HG03521 (cell line): Measurements from ENCODE around the gene ARMC12.

Experiments
- ATAC-seq: cut with Tn5 transposase; IDR thresholded peaks from one replicate; pipeline ENCODE4 v1.9.1; 2021; ENCODE audit warnings: mild to moderate bottlenecking, moderate library complexity; ENCODE audit not compliant: unreplicated experiment

Gene ARMC12

DNA sequence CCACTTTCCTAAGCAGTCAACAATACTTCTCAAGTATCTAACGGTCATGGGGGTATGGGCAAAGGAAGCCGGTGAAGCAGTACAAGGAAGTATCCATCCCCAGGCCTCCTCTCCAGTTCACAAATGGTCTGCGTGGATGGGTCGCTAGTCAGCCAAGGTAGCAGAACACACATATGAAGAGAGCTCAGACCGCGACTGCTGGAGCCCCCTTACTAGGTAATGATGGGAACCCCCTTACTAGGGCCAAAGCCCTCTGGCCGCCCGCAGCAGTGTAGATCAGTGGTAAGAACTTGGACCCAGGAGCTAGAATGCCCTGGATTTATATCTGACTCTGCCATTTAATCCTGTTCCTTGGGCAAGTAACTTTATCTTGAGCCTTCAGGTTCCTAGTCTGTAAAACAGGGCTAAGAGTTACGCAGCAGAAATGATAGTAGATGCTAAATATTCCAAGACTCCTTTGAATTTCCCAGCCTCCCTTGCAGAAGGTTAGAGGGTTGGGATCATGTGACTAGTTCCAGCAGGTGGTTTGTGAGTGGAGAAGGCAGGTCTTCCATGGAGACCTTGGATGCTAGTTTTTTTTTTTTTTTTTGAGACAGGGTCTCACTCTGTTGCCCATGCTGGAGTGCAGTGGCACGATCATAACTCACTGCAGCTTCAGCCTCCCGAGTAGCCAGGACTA lies 37.4 kb downstream of the ARMC12 start:
- ATAC-seq, result no peak

DNA sequence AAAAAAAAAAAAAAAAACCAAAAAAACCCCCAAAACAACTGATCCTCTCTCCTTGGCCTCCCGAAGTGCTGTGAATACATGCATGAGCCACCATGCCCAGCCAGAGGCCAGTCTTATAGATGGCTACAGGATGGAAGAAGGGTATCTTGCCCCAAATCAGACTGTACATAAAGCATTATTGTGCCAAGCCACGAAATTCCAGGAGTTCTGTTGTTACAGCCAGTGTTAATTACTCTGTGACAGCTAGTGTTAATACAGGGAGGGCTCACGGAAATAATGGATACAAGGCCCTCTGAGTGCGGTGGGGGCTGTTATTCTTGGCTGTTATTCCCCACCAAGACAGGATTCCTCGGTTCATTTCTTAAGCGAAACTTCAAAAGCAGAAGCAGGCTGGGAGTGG lies 38.2 kb downstream of the ARMC12 start:
- ATAC-seq, result no peak

DNA sequence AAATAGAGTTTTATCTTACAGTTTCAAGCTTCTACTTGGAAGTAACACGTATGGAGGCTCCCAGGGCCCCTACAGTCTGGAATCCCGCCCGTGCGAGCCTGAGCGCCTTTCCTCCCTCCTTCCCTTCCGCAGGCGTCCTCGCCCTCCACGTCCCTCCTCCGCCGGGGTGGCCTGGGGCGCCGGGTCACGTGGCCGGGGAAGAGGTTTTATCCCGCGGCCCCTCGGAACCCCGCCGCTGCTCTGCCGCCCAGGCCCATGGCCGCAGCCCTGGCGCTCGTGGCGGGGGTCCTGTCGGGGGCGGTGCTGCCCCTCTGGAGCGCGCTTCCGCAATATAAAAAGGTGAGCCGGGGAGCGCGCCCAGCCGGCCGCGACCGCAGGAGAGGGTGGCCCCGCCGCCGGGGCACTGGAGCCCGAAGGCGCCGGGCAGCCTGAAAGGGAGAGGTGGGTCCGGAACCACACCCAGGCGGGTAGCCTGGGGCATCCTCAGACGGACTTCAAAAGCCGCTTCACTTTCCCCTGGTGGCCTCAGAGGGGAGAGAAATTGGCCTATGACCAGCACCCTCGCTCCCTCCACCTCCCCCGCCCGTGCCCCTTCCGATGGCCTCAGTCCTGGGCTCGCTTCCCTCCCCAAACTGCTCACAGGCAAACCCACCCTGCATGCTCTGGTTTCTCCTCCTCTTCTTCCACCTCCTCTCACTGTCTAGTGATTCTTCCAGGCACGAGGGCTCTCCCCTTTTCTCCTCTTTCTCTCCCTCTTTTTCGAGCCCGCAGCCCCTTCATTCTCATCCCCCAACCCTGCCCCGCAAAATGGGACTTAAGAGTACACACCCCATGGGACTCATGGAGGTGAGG lies 39.8 kb downstream of the ARMC12 start, which contains the start of gene CLPSL2:
CLPSL2 (plus strand) TSS at position 235 of the 852 bp plus-strand sequence; CDS start at position 256, 21 bp downstream.
- ATAC-seq, result no peak

DNA sequence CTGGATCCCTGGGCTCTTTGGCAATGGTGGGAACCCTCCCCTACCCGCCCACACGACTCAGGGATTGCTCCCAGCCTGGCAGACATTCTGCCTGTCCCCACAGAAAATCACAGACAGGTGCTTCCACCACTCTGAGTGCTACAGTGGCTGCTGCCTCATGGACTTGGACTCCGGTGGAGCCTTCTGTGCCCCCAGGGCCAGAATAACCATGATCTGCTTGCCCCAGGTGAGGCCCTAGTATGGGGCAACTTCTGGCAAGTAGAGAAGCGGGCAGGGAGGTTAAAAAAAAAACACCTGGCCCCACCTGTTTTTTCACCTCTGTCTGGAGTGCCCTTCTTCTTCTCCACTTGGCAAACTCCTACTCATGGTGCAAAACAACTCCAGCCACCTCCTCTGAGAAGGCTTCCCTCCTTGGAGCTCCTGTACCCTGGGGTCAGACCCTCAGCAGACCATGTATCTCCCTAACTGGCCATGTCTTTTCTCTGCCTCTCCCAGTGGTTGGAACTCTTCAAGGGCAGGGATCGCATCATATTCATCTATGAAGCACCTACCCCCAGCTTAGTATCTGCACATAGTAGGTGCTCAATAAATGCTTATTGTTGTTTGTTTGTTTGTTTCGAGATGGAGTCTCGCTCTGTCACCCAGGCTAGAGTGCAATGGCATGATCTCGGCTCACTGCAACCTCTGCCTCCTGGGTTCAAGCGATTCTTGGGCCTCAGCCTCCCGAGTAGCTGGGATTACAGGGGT lies 40.7 kb downstream of the ARMC12 start:
- ATAC-seq, result no peak

DNA sequence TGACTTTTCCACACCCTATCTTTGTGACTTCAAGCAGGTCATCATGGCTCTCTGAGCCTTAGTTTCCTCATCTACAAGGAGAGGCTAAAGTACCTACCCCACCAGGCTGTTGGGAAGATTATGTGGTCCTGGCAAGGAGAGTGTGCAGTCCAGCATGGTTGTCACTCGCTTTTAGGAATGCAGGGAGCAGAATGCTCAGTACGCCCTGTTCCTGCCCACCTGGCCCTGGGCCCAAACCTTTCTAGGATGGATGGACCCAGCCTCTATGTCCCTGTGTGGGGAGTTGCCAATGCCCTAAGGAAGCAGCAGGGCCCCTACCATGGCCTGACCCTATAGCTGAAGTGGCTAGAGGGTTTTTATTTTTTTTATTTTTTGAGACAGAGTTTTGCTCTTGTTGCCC lies 41.6 kb downstream of the ARMC12 start:
- no peak for ATAC-seq

DNA sequence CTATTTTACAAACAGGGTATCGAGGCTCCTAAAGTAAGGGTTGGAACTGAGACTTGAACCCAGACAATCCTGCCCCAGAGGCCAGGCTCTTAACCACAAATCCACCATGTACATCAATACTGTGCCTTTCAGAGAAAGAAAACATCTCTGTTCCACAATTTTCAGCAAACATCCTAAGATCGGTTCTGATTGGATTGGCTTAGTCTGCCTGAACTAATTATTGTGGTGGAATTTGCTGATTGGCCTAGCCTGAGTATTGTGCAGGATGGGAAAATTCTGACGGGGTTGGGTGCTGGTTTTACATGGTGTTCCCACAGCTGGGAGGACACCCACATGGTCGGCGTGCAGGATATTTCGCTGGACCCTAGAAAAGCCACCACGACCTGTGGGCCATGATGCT lies 43.9 kb downstream of the ARMC12 start, which contains the start of gene CLPSL1:
CLPSL1 (plus strand) TSS at position 301 of the 400 bp plus-strand sequence; CDS start at position 393, 92 bp downstream.
- ATAC-seq, result no peak

DNA sequence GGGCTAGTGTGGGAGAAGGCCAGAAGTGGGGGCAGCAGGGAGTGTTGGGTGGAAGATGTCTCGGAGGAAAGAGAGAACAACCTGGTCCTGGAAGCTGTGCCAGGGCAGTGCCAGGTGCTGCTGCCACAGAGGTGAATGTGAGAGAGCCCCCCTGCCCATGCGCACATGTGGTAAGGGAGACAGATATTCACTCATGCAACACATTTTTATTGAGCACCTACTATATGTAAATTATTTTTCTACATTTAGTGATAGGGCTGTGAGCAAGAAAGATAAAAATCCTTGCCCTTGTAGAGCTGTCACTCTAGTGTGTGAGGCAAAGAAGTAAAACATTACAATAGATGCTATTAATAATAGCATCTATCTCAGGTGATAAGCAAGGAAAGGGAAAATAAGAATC lies 44.5 kb downstream of the ARMC12 start:
- no peak for ATAC-seq

DNA sequence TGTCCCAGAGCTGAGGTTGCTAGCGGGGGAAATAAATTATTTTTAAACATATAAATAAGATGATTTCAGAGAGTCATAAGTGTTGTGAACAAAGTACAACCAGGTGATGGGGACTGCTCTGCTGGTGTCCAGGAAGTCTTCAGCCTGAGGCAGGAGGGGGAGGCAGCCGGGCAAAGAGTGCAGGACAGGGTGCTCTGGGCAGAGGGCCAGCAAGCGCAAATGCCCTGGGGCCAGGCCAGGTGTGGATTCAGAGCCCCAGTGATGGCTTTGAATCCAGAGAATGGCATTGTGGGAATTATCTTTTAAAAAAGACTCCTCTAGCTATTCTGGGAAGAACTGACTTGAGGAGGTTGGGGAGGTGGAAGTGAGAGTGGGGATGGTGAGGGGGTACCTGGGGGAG lies 45.6 kb downstream of the ARMC12 start:
- no peak for ATAC-seq

DNA sequence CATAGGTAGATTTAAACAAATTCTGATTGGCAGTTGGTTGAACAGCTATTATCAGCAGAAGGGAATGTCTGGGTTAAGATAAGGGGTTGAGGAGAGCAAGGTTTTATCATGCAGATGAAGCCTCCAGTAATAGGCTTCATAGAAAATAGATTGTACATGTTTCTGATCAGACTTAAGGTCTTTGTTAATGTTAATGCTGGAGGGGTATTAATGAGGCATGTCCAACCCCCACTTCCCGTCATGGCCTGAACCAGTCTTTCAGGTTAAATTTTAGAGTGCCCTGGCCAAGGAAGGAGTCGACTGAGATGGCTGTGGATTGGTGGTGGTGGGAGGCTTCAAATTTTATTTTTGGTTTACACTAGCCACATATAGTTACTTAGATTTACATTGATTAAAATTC lies 47.4 kb downstream of the ARMC12 start:
- no peak for ATAC-seq

DNA sequence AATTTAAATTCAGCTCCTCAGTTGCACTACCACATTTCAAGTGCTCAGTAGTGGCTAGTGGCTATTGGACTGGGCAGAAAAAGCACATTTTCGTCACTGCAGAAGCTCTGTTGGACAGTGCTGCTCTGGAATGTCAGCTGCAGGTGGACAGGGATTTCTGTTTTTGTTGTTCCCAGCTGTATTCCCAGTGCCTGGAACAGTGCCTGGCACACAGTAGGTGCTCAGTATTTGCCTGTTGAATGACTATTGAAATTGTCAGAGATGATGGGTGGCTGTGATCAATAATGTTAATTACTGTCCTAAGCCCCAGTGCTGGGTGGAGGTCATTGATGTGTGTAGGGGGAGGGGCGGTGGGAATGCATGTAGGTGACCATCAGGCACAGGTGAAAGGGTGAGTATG lies 49.4 kb downstream of the ARMC12 start:
- no peak for ATAC-seq

DNA sequence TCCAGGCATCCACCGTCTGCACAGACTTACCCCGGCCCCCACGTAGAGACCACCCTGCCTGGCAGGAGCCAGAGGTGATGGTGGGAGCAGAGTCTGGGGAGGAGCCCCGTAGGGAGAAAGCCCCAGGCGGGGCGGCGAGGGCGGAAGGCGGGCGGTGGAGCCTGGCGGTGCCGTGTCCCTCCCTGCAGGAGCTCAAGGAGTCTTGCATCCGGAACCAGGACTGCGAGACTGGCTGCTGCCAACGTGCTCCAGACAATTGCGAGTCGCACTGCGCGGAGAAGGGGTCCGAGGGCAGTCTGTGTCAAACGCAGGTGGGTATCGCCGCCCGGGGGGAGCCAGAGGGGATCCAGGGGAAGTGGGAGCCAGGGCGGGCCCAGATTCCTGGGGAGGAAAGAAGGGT lies 50.0 kb downstream of the ARMC12 start:
- ATAC-seq, result no peak

DNA sequence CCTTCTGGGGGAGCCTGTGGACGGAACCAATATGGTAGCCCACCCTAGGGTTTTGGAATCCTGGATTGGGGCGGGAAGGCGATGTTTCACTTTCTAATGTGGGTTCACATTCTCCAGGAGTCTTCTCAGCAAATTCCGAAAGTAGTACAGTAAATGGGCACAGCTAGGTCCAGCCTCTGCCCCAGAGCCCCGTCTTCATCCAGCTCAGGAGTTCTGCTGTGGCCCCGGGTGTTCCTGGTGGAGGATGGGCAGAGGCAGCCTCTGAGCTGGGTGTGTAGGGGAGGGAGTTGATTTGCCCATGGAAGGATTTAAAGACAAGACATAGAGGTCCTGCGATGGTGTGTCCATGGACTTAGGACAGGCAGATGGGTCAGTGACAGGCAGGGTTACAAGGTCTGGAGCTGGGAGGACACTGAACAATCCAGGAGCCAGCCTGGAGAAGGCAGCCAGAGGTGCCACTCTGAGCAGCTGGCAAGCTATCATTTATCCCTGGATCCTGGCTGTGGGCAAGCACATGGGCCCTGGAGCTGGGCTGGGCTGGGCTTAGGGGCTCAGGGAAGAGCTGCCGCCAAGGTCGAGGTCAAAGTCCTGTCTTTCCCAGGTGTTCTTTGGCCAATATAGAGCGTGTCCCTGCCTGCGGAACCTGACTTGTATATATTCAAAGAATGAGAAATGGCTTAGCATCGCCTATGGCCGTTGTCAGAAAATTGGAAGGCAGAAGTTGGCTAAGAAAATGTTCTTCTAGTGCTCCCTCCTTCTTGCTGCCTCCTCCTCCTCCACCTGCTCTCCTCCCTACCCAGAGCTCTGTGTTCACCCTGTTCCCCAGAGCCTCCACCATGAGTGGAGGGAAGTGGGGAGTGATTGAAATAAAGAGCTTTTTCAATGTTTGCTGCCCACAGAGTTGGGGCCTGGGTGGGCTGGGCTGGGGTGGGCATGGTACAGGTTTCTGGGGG lies 50.7 kb downstream of the ARMC12 start:
- ATAC-seq, result no peak

DNA sequence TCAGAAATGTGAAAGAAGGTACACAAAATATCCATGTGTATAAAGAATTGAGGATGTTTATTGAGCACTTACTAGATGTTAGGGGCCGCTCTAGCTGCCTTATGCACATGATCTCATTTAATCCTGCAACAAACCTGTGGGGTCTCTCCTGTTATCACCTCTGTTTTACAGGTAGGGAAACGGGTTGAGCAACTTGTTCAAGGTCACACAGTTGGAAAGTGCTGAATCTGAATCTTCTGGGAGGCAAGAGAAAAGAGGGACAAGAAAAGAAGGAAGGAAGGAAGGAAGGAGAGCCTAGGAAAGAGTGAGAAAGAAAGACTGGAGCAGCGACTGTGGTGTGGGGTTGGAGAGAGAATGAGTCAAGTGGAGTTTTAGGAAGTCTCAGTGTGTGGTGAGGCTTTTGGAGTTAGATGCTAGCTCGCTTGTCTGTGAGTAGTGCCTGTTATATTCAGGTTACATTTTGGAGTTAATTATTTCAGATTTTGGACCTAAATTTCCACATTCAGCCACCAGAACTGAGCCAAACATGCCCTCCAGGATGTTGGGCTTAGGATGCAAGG lies 51.7 kb downstream of the ARMC12 start:
- ATAC-seq, result no peak

DNA sequence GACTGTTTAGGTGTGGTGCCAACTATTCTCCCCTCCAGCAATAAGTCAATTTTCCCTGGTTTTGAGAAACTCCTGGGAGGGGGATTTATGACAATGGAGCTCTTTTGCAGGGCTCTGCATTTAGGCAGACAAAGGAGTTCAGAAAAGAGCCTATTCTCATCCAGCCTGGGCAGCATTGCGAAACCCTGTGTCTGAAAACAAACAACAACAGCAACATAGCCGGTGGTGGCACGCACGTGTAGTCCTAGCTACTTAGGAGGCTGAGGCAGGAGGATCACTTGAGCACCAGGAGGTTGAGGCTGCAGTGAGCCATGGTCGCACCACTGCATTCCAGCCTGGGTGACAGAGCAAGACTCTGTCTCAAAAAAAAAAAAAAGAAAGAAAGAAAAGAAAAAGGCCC lies 53.9 kb downstream of the ARMC12 start:
- ATAC-seq, result no peak

DNA sequence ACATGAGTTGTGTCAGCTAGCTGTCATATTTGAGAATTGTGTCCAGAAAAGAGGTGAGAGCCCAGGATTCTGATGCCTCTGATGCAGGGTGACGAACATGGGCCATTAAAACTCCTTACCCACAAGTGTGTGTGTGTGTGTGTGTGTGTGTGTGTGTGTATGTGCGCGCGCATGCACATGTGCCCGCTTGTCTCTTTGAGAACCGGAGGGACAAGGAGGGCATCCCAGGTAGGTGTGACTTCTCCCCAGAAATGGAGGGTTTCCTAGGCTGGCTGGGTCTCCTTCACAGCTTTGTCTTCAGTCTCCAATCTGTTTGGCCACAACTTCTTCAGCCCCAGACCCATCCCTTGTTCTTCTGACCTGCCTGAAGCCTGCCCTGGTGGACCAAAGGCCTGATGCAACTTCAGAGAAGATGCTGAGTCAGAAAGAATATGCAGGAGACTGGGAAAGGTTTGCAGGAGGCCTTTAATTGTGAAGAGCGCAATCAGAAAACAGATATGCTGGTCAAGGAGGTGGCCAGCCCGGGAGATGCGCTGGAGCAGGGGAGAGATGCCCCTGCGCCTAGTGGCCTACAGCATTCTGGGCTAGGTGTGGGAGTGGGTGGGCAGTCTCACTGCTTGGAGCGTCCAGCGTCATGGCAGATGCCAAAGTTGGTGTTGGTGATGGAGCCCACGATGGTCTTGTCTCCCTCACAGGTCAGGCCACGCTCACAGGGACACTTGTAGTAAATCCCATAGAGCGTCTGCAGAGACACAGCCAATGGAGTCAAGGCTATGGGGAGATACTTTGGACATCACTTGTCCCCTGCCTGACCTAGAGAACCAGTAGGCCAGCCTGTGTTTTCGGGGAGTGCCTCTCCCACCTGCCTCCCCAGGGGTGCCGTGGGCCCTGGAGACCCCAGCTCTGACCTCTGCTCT lies 58.0 kb downstream of the ARMC12 start:
- ATAC-seq, result no peak

DNA sequence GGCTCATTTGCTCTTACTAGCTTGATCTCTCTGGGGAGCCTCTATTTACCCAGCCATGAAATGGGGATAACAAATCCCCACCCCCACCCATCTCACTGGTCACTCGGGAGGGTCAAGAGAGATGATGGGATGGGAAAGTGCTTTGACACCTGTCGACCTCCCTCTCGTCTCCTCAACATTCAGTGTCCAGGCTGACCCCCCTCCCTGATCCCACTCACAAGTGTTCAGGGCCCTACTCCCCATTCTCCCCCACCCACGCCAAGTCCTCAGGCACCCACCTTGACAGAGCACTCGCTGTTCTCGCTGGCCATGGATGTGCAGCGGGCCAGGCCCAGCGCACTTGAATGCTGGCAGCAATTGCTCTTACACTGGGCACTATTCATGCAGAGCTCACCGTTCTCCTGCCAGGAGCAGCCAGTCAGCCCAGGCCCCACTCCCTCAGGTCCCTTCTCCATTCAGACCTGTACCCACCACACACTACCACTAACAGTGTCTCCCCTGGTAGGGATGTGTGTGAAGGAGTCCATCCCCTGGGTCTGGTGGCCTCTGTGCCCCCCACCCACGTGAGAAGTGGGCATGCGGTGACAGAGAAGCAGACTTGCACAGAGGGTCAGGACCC lies 58.7 kb downstream of the ARMC12 start:
- no peak for ATAC-seq

DNA sequence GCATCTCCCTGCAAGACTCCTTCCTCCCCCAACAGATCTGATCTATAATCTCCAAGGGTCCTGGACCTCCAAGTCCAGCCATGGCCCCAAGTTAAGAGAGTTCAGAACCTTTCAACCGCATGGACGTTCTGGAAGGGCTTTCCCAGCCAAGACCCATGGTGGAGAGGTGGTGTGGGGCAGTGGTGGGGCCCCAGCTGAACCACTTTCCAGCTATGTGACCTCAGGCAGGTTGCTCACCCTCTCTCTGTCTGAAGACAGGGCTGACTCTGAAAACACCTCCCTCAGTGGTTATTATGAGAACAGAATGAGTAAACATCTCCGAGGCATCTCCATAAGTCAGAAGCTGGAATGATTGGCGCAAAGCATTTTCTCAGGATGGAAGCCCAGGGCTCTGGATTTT lies 59.4 kb downstream of the ARMC12 start:
- no peak for ATAC-seq

DNA sequence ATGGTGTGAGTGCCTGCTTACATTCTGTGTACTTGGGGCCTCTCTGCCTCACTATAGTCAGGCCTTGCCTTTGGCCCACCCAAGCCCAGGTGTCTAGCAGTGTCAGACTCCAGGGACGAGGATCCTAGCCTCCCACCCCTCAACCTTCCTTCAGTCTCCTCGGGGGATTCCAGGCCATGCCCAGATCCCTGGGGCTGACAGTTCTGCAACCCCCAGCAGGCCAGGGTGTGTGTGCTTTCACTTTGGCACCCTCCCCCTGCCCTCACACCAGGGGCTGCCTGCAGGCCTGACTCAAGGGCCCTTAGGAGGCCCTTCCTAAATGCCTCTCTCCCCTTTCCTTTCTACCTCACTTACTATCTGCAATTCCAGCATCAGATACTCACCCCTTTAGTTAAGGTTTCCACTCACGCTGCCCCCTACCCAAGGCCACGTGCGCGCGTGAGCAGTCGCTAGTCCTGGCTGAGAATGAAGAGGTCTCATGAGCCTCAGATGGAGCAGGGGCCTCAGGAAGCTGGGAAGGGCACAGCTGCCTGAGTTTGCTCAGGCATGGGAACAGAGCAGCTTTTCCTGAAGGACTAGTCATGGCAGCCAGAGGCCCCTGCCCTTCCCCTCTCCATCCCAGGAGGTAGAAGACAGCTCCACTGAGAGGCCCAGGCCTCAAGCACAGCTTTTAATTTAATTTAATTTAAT lies 61.1 kb downstream of the ARMC12 start:
- ATAC-seq, result no peak
